GM23338 (cell line): Measurements from ENCODE around the gene MGLL. TPM values are rescaled to one million over a fixed set of nuclear protein-coding genes. Genes with fewer than 3 reads are reported as not detected.

Experiments
- ATAC-seq: fragments of 200-7000 bp; cut with Tn5 transposase; 3 replicates; pipeline ENCODE4 v1.9.1; 2020
- DNase-seq: peaks from one replicate; pipeline ENCODE4 v3.0.0-alpha.2; 2015; ENCODE audit warnings: low spot score
- H2AFZ ChIP-seq: fragments of 200-600 bp; sonication (generic); 2 replicates; pipeline ENCODE4 v1.8.0; 2016; ENCODE audit warnings: antibody characterized with exemption, mild to moderate bottlenecking, moderate library complexity
- H3F3A ChIP-seq: fragments of 200-600 bp; sonication (generic); replicated peaks from 2 replicates; pipeline ENCODE4 v1.8.0; 2017; ENCODE audit warnings: antibody characterized with exemption, mixed run types, low read depth
- H3K27ac ChIP-seq: fragments of 200-600 bp; sonication (generic); 2 replicates; pipeline ENCODE4 v1.6.1; 2016; ENCODE audit warnings: low read depth
- H3K27me3 ChIP-seq: fragments of 200-600 bp; sonication (generic); 2 replicates; pipeline ENCODE4 v1.8.0; 2016; ENCODE audit warnings: mild to moderate bottlenecking, mixed run types, moderate library complexity; ENCODE audit not compliant: insufficient read depth
- H3K36me3 ChIP-seq: fragments of 200-600 bp; sonication (generic); 2 replicates; pipeline ENCODE4 v1.8.0; 2016; ENCODE audit warnings: mild to moderate bottlenecking; ENCODE audit not compliant: insufficient read depth
- H3K4me1 ChIP-seq: fragments of 200-600 bp; sonication (generic); 2 replicates; pipeline ENCODE4 v1.8.0; 2016; ENCODE audit warnings: mild to moderate bottlenecking, moderate library complexity; ENCODE audit not compliant: insufficient read depth
- H3K4me2 ChIP-seq: fragments of 200-600 bp; sonication (generic); 2 replicates; pipeline ENCODE4 v1.7.1; 2017; ENCODE audit warnings: mixed run types
- H3K4me3 ChIP-seq: fragments of 200-600 bp; sonication (generic); 2 replicates; pipeline ENCODE4 v1.6.1; 2016; ENCODE audit warnings: mixed run types
- H3K79me2 ChIP-seq: fragments of 200-600 bp; sonication (generic); replicated peaks from 2 replicates; pipeline ENCODE4 v1.8.0; 2017; ENCODE audit warnings: mild to moderate bottlenecking; ENCODE audit not compliant: insufficient read depth
- H3K9me2 ChIP-seq: fragments of 200-600 bp; sonication (generic); 2 replicates; pipeline ENCODE4 v1.8.0; 2017; ENCODE audit not compliant: insufficient read depth
- H4K20me1 ChIP-seq: fragments of 200-600 bp; sonication (generic); replicated peaks from 2 replicates; pipeline ENCODE4 v1.8.0; 2017; ENCODE audit warnings: mild to moderate bottlenecking; ENCODE audit not compliant: insufficient read depth
- H3K27ac Mint-ChIP-seq: 2 replicates; pipeline ENCODE4 v1.8.0; 2020; ENCODE audit warnings: inconsistent platforms, mild to moderate bottlenecking, moderate library complexity, mixed read lengths
- H3K27me3 Mint-ChIP-seq: 3 replicates; pipeline ENCODE4 v1.8.0; 2022; ENCODE audit warnings: low read depth, mild to moderate bottlenecking, moderate library complexity, mixed read lengths, inconsistent platforms; ENCODE audit not compliant: insufficient read depth, poor library complexity
- H3K36me3 Mint-ChIP-seq: 3 replicates; pipeline ENCODE4 v1.8.0; 2021; ENCODE audit warnings: low read depth, mild to moderate bottlenecking, inconsistent platforms, moderate library complexity, mixed read lengths
- H3K4me1 Mint-ChIP-seq: 3 replicates; pipeline ENCODE4 v1.8.0; 2020; ENCODE audit warnings: mild to moderate bottlenecking, inconsistent platforms, mixed read lengths
- H3K4me3 Mint-ChIP-seq: 3 replicates; pipeline ENCODE4 v1.8.0; 2021; ENCODE audit warnings: moderate library complexity, mild to moderate bottlenecking, inconsistent platforms, mixed read lengths
- H3K9me3 Mint-ChIP-seq: 3 replicates; pipeline ENCODE4 v1.8.0; 2020; ENCODE audit warnings: moderate library complexity, mild to moderate bottlenecking, inconsistent platforms, mixed read lengths
- EZH2 ChIP-seq: fragments of 200-600 bp; sonication (generic); IDR thresholded peaks from one replicate; pipeline ENCODE4 v1.8.0; 2017; ENCODE audit warnings: antibody characterized with exemption, mild to moderate bottlenecking, low read depth; ENCODE audit not compliant: unreplicated experiment
- NANOG ChIP-seq: IDR thresholded peaks from 2 replicates; pipeline ENCODE4 v1.6.1; 2016; ENCODE audit warnings: antibody characterized with exemption, borderline replicate concordance
- STAT1 ChIP-seq: IDR thresholded peaks from one replicate; pipeline ENCODE4 v1.6.1; 2016; ENCODE audit warnings: antibody characterized with exemption; ENCODE audit not compliant: unreplicated experiment
- ZNF114 ChIP-seq: fragments of 250-450 bp; sonication (Bioruptor Pico); IDR thresholded peaks from 2 replicates; pipeline ENCODE4 v1.5.0; 2020; ENCODE audit warnings: mild to moderate bottlenecking, moderate library complexity
- ZNF462 ChIP-seq: fragments of 250-450 bp; sonication (Bioruptor Pico); IDR thresholded peaks from 2 replicates; pipeline ENCODE4 v1.5.0; 2020; ENCODE audit warnings: mild to moderate bottlenecking, moderate library complexity
- polyA plus RNA-seq: library from polyadenylated mRNA; unstranded; fragments of >200 nt; fragmentation: Nextera tagmentation; extraction: Ambion mirVana; gene quantifications from 2 replicates; pipeline ENCODE4 v1.2.1, GENCODE V29; 2016
- total RNA-seq: library from RNA; depleted of rRNA; stranded (reverse); fragments of >200 nt; shearing (Covaris generic); gene quantifications from 2 replicates; pipeline ENCODE4 v1.2.3, GENCODE V29; 2014

The MGLL gene
- total and polyA plus RNA-seq, 2 experiments from 2014 or later = 0.71 to 0.83 TPM

GRCh38 chr3:127678611-127679533, 143.4 kb downstream of the MGLL start (continued):
- TF ChIP-seq ZNF462 (CRISPR knock-in tag) = no peak

GRCh38 chr3:127678315-127678599, 144.1 kb downstream of the MGLL start:
- Histone ChIP-seq H3F3A (no peaks in the 10 kb centered on the region), H3K36me3 (no peaks in the 10 kb centered on the region), H3K27me3 (no peaks in the 10 kb centered on the region), H3K9me2 (no peaks in the 10 kb centered on the region), H3K4me1 (peaks cover 8% of the 10 kb centered on the region; the same call in 1 of the 2 replicates), H3K27ac (no peak overlapping the region), H3K4me3 (no peak overlapping the region), H3K79me2 (no peaks in the 10 kb centered on the region), H3K4me2 (no peak overlapping the region), H2AFZ (no peak overlapping the region), H4K20me1 (no peaks in the 10 kb centered on the region)
- H3K9me3 Mint-ChIP-seq = peaks cover 5% of the 10 kb centered on the region; the same call in 2 of the 3 replicates
- H3K27ac Mint-ChIP-seq = no peak overlapping the region
- H3K27me3 Mint-ChIP-seq = peaks cover 15% of the 10 kb centered on the region
- no peak overlapping the region for H3K4me3 Mint-ChIP-seq
- H3K36me3 Mint-ChIP-seq = no peaks in the 10 kb centered on the region; the same call in 2 of the 3 replicates
- DNase-seq (no peak), ATAC-seq (no peak)
- peaks cover 22% of the 10 kb centered on the region for H3K4me1 Mint-ChIP-seq
- TF ChIP-seq ZNF114 (CRISPR knock-in tag) (no peak), STAT1 (no peak), ZNF462 (CRISPR knock-in tag) (no peak), EZH2 (no peak), NANOG (no peak)
